Measurements from ENCODE around the gene ASPG.

The ASPG gene

GRCh38 chr14:104093366-104094055, 8.0 kb downstream of the ASPG start:
- DNase-seq (ENCODE audit: low spot score), result no peak

DNA sequence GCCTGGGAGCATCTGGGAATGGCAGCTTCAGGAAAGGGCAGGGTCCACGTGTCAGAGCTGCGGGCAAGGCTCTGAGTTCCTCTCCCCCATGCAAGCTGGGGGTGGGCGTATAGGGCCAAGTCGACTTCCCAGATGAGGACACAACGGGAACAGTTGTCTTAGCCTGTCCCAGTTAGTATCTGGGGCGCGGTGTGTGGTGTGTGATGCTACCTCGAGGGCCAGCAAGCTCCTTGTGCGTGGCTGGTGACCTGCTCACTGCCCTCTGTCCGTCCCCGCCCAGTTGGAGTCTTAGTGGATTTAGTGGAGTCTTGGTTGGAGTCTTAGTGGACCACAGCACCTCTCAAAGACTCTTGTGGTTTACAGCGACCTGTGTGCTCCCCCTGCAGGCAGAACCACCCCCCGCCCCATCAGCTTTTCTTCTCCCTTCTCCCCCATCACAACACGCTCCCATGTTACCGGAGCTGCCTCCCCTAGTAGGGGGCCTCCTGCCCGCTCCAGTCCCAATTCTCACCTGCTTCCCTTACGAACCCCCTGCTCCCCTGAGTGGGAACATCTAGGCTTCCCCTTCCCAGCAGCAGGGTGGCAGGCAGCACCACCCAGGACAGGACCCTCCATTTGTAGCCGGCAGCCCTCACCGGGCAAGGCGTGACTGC, 8.7 kb downstream of the ASPG start:
- no peak for DNase-seq (ENCODE audit: low spot score)

DNA sequence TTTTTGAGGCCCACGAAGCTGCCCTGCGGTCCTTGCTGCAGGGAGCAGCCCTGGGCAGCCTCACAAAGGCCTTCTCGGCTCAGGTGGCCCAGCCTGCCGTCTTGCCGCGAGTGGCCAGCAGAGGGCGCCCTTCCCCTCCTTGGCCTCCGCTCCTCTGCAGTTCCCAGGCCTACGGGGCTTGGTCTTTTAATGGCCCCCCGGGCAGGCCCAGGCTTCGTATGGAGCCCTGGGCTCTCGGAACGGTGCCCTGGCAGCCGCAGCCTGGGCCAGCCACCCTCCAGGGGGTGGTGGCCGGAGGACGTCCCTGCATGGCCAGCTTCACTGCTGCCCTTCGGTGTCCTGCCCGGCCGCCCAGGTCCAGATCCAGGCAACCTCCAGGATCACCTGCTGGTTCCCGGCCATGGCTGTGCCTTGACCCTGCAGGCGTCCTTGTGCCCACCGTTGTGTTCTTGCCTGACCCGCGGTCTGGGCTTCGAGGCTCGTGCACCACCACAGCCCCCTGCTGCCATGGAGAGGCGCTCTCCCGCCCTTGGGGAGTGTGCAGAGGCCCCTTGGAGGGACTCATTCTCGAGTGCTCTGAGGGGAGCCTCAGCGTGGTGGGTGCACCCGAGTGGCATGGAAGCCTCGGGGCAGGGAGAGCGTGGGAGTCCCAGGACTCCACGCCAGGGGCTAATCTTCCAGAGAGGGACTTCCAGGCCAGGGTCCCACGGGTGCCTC, 9.4 kb downstream of the ASPG start:
- peak; percentile 42 for DNase-seq (ENCODE audit: low spot score)

- DNase-seq (ENCODE audit: low spot score), result no peak
Observed at GRCh38 chr14:104095426-104096310, 10.2 kb downstream of the ASPG start.

- no peak for DNase-seq (ENCODE audit: low spot score)
Observed at GRCh38 chr14:104096318-104096717, 10.8 kb downstream of the ASPG start.

GRCh38 chr14:104096751-104097700, 11.5 kb downstream of the ASPG start:
- no peak for DNase-seq (ENCODE audit: low spot score)

DNA sequence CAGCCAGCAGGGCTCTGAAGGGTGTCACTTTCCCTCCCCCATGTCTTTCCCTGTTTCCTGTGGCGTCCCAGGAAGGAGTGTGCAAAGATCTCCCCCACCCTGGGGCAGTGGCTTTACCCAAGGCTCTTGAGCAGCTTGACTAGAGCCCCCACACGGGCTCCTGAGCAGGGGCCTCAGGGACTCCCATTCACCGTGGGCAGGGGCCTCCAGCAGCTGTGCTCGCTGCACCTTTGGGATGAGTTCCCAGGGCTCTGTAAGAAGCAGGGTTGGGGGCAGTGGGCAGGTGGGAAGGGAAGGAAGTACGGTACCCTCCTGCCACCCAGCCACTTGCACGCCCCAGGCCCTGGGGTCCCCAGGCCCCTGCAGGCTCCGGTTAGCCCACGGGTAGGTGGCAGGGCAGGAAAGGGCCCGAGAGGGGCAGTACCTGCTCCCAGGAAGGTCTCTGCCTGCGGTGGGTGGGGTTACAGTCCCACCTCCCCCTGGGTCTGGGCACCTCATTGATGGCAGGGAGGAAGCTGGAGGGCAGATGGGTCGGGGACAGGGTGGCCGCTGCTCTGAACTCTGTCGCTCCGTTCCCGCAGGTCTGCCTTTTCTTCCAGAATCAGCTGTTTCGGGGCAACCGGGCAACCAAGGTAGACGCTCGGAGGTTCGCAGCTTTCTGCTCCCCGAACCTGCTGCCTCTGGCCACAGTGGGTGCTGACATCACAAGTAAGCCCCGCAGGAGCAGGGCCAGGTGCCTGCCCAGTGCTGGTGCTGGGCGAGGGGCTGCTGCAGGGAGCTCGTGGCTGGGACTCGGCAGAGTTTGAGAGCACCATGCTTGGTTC, 13.0 kb downstream of the ASPG start:
- DNase-seq (ENCODE audit: low spot score), result no peak

DNA sequence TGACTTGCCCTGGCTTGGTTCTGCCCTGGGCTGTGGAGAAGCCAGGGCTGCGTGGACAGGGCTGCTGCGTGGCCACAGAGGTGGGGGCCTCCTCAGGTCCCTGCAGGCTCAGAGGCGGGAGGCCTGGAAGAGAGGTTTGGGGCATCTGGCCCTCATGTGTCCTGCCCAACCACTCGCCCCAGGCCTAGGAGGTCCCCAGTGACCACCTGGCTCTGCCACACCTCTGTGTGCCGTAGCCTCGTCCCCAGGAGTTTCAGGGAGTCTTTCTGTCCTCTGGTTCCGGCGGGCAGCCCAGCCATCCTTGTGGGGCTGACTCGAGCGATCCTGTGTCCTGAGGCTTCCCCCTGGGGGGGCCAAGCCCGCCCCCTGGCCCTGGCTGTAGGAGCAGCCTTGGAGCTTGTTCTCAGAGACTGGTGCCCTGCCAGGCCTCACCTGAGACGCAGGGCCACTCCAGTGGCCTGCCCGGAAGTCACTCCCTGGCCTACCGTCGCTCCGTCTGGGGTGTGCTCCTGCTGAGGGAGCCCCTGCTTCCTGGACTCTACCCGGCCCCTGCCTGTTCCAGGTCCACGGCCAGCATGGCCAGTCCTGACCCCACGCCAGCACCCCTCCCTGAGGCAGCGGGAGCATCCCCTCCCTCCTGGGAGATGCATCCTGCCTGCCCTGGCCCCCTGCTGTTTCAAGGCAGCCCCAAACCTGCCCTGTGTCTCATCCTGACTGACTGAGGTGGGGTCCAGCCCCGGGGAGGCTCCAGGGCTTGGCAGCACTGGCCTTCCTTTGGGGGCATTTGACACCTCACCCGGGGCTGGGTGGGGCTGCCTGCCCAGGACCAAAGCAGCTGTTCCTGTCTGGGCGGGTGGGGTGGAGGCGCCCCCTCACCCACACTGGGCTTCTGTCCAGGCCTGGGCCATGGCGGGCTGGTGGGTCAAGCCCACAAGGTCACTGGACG, 13.9 kb downstream of the ASPG start:
- DNase-seq (ENCODE audit: low spot score), result no peak

DNA sequence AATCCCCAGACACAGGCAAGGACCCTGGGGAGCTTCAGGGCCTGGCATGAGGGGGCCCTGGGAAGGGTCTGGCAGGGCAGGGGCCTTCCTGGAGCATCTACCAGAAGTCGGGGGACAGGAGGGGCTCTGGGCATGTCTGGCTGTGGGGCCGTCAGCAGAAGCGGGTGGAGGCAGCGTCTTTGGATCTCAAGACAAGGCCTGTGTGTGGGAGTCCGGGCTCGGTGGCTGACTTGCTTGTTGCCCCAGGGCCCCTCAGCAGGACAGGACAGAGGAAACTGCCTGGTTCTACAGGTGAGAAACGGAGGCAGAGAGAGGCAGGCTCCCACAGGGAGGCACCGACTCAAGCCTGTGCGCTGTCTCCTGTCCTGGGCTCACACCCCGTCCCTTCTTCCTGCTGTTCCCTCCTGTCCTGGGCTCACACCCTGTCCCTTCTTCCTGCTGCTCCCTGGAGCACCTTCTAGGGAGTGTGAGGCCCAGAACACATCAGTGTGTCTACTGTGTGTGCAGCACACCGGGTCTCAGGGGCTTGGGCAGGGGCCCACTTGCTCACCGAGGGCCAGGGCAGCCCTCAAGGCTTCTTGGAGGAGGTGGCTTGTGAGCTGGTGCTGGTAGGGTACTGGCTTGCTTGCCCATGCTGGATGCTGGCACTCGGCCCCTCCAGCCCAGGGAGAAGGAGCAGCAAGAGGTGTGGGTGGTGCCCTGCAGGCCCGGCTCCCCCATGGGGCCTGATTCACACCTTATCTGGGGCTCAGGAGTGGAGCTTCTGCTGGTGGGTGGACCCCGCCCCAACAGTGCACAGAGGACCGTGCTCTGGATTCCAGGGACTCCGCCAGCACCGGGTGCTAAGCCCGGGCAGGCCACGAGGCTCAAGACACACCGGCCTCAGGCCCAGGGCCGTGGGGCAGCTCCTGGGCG, 14.9 kb downstream of the ASPG start:
- no peak for DNase-seq (ENCODE audit: low spot score)

DNA sequence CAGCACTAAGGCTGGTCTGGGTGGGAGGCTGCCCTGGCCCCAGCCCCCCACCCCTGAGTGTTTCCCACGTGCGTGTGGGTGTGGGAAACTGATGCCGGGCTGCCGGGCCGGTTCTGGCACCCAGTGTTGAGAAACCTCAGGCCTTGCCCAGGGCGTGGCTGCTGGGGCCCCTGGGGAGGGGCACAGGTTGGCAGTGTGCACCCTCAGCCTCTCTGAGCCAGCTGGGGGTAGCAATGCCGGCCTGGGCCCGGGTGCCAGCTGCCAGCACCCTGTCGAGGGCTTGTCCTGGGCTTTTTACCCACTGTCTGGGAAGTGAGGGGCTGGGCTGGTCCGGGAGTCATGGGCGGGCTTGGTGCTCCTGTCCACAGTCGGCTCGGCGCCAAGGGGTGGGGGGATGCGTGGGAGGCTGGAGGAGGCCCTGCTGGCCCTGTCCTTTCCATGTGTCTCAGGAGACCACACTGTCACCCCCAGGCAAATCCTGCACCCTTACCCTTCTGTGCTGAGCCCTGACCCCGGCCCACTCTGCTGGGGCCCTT, 15.7 kb downstream of the ASPG start:
- no peak for DNase-seq (ENCODE audit: low spot score)

- DNase-seq (ENCODE audit: low spot score), result no peak
Observed at GRCh38 chr14:104101651-104102281, 16.3 kb downstream of the ASPG start.

DNA sequence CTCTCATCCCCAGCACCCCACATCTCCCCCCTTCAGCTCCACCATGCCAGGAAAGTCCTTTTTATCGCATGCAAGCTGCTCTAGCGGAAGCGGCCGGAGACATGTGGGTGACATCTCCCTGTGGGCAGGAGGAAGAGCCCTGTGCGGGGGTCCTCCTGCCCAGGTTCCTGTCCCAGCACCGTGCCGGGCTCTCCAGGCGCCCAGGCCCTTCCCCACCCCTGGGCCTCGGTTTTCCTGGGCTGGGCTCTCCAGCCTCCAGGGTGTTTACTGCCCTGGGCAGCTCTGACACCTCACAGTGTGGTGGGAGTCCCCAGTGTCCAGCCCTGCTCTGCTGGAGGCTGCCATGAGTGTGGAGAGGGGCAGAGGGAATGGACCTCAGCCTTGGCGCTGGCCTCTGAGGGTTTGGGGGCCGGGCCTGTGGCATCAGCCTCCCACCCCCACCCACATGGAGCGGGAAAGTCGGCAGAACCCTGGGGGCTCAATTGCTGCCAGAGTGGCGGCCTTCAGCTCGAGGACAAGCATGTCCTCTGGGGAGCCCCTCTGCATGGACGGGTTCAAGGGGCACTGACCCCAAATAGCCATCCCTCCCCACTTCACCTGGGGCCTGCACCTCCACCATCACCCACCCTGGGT, 16.9 kb downstream of the ASPG start:
- no peak for DNase-seq (ENCODE audit: low spot score)

- DNase-seq (ENCODE audit: low spot score), result no peak
Observed at GRCh38 chr14:104103061-104103445, 17.6 kb downstream of the ASPG start.

DNA sequence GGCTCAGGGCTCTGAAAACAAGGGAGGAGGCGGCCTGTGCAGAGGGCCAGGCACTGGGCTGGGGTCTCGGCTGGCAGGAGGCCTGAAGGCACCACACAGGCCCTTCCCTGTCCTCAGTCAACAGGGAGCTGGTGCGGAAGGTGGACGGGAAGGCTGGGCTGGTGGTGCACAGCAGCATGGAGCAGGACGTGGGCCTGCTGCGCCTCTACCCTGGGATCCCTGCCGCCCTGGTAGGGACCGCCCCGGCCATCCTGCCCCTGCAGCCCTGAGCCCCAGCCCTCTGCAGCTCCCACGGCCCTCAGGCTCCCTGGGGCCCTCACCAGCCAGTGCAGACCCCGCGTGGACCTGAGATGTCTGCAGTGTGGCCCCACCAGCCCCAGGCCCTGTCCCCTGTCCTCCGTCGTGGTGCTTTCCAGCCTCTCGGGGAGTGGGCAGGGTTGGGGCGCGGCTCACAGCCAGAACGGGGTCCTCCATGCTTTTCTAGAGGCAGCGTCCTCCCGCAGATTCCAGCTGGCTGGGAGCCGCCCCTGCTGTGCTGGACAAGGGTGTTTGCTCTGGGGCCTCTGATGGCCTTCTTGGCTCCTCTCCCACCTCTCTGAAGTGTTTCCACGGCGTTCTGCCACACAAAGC, 18.1 kb downstream of the ASPG start:
- no peak for DNase-seq (ENCODE audit: low spot score)

GRCh38 chr14:104104076-104104901, 18.8 kb downstream of the ASPG start:
- no peak for DNase-seq (ENCODE audit: low spot score)
